Astrocyte of the hippocampus (primary cell): Measurements from ENCODE around the gene WFDC1.

ENCODE experiments used
- DNase-seq: peaks from one replicate; pipeline ENCODE4 v3.0.0; 2011; ENCODE audit warnings: low read depth, low spot score

The WFDC1 gene

DNA sequence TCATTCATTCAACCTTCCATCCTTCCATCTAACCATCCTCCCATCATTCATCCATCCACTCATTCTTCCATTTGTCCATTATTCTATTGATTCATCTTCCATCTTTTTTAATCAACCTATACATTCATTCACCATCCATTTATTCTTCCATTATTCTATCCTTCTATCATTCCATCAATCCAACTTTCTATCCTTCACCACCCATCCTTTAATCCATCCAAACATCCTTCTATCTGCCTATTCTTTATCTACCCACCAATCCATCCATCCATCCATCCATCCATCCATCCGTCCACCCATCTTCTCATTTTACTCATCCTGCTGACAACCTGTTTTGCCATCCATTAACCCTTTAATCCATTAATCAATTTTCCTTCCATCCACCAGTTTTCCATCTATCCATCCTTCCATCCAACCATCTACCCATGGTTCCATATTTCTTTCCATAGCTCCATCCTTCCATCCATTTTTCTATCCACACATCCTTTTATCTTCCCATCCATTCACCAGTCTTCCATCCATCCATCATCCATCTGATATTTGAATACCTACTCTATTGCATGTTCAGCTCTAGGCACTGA lies 21.8 kb upstream of the WFDC1 start:
- no peak for DNase-seq

DNA sequence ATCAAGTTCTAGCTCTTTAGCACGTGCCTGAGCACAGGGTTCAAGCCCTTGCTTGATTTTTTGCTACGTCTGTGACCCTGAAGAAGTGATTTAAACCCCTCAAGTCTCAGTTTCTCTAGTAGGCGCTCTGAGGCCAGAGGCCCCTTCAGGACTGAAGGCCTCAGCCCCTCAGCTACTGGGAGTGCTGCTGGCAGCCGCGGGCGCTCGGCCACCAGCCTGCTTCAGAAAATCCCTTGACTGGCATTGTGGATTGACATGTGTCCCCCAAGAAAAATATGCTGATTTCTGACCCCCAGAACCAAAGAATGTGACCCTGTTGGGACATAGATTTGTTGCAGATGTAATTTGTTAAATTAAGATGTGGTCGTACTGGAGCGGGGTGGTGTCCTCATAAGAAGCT lies 20.2 kb upstream of the WFDC1 start:
- DNase-seq = no peak

- no peak for DNase-seq
These were observed 19.0 kb upstream of the WFDC1 start for GRCh38 chr16:84275585-84276151.

DNA sequence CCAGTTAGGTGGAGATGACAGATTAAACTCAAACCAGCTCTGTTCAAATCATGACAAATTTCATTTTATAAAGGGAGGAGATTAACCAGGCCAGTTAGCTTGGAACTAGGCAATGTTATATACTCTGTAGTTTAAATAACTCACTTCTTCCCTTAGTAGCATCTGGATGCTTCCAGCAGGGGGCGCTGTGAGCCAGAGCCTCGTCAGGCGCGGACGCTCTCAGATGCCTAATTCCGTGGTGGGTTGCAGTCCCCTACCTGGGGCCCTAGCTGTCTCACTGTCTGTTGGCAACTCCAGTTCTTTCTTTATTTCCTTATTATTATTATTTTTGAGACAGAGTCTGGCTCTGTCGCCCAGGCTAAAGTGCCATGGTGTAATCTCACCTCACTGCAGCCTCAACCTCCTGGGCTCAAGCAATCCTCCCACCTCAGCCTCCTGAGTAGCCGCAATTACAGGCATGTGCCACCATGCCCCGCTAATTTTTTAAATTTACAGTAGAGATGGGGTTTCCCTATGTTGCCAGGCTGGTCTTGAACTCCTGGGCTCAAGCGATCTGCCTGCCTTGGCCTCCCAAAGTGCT lies 17.3 kb upstream of the WFDC1 start:
- peak; percentile 68 for DNase-seq

- no peak for DNase-seq
These were observed 16.3 kb upstream of the WFDC1 start for GRCh38 chr16:84278333-84278732.

DNA sequence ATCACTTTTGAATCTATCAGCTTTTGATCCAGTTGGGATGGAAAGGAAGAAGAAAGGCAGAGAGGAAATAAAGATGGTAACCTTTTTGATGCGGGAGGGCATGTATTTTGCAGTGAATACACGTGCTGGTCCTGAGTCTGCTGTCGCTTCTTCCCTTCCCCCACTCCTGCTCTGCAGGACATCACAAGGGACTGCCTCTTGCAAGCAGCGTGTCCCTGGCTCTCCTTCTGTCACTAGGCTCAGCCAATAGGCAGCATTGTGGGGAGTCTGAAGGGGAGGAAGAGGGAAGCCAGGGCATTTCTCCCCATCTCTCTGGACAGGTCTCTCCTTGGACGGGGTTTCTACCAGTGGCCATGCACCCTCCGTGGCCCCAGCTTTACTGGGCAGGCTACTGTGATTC lies 15.7 kb upstream of the WFDC1 start:
- DNase-seq = no peak

DNA sequence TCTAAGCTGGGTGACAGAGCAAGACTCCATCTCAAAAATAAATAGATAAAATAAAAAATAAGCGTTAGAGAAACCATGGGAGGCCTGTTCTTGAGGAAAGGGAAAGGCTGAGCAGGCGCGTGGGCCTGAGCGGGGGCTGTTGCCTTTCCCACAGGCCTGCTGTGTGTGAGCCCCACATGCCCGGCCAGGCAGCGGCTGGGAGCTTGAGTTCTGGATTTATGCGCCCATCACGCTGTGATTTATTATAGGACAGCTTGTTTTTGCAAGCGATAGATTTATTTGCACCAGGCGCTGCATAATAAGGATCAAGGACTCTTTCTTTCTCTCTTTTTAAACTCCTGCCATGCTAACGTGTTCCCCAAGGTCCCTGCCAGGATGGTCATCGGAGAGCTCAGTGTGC lies 14.8 kb upstream of the WFDC1 start:
- no peak for DNase-seq

DNA sequence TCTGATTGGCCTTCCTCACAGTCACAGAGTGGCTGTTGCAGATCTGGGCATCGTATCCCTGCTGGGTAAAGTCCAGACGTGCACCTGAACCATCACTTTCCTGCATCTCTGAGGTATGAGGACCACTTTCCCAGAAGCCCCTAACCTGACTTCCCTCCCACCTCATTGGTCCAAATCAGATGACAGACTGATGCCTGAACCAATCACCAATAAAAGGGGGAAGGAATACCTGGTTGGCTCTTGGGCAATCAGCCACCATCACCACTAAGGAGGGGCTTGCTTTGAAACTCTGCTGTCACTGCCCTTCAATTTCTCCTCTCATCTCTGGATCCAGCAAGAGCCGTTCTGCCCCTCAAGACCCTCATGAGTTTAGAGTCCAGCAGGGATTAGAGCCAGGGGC lies 13.6 kb upstream of the WFDC1 start:
- DNase-seq = peak; percentile 18

GRCh38 chr16:84282533-84282932 lies 12.1 kb upstream of the WFDC1 start:
- DNase-seq = no peak

DNA sequence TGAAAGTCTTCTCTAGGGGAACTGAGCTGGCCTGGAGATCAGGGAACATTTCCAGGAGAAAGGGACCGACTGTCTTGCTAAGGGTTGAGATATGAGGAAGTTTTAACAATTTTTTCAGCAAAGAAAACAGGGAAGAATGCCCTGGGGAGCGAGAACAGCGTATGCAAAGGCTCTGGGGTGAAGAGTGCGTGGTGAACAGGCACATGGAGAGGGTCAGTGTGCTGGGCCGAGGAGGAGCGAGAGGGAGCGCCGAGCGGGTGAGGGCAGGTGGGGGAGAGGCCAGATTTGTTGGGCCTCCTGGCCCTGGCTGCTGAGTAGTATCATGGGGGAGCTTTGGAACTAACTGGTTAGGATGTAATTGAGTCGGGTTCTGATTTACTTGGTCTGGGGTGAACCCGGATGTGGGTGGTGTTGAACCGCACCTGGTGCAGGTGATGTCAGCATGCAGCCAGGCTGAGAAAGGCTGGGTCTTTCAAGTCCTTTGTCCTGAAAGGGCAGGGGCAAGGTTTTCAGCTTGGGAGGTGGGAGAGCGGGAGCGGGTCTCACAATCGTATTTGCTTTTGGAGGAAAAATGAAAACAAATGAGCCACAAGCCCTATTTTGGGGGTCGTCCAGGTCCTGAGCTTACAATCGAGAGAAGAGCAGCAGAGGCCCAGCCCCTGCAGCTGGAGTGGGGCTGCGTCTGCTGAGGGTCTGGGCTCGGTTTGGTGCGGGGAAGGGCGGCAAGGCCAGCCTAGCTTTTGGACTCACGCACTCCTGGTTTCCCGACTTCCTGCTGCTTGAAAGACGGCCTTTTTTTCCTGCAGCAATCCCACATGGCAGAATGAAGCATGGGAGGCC lies 11.1 kb upstream of the WFDC1 start:
- DNase-seq = no peak

- DNase-seq = no peak
These were observed 10.4 kb upstream of the WFDC1 start for GRCh38 chr16:84284154-84284722.

GRCh38 chr16:84286578-84287240 lies 8.0 kb upstream of the WFDC1 start:
- DNase-seq = no peak

DNA sequence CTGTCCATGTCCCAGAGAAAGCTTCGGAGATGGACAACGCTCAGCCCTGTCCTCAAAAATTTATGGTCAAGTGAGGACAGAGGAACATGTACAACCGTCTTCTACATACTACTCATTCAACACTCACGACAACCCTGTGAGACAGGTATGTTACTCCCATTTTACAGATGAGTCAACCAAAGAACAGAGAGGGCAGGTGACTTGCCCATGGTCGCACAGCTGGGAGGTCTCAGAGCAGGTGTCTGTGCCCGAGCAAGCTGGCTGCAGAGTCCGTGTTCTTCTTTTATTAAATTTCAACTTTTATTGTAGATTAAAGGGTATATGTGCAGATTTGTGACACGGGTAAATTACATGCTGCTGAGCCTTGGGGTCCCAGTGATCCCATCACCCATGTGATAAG lies 5.8 kb upstream of the WFDC1 start:
- DNase-seq = no peak

DNA sequence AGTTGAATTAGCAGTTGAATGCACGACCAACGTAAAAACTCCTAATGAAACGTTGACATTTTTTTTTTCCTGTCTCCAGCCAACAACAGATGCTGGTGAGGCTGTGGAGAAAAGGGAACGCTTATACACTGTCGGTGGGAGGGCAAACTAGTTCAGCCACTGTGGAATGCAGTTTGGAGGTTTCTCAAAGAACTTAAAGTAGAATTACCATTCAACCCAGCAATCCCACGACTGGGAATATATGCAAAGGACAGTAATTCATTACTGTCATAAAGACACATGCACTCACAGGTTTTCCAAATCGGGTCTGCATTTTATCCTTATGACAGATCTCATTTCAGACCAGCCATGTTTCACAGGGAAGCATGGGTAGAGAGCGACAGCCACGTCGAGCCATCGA lies 3.5 kb upstream of the WFDC1 start:
- DNase-seq = no peak

DNA sequence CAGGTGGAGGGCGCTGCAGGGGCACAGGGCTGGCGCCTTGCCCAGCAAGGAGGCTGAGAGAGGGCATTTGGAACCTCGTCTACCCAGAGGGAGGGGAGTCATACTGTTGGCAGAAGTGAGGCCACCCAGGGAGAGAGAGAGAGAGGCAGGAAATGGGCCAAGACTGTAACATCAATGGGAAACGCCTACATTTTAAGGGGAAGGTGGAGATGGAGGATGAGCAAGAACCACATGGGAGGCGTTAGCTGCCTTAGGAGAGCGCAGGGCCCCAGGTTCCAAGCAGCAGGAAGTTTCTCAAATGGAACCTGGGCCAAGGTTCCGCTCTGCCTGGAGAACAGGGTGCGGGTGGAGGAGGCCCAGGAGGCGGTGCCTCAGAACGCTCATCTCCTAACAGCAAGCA lies 2.7 kb upstream of the WFDC1 start:
- DNase-seq = no peak

- no peak for DNase-seq
These were observed 1.3 kb upstream of the WFDC1 start for GRCh38 chr16:84293406-84293805.

DNA sequence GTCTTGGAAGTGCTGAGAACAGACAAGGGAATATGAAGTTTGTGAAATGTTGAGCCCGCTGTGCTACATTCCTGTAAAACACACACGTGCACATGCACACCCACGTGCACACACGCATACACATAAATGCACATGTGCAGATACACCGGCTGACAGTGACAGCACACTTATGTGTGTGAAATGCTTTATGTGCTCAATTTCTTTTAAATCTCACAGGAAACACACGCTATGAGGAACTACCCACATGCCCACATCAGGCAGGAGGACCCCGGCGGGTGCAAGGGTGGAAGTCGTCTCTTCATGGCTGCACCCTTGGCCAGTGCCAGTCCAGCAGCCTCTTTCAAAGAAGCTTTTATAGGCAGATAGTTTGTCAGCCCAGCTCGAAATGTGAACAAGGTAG lies 561 bp upstream of the WFDC1 start:
- DNase-seq = no peak

GRCh38 chr16:84295203-84295860 lies 654 bp downstream of the WFDC1 start:
- no peak for DNase-seq

DNA sequence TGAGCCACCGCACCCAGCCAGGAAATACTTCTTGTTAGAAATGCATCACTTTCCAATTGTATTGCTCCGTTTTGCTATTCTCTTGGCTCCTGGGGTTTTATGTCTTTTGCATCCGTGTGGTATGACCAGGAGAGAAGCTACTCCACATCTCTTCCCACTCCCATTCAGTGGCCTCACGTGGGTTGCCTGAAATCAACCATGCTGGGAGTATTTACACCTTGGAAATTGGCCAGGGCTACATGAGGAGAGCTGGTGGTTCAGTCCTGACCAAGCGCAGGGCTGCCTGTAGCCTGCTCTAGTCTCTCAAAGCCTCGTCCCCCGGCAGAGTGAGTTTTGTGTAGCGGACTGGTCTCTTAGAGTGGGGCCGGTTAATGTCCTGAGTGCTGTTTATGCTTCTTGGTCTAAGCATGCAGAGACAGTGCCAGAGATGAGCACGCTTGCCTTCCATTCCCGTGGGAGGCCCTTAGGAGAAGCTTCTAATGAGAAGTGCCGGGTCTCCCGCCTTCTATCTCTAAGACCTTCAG lies 3.8 kb downstream of the WFDC1 start:
- DNase-seq = no peak

DNA sequence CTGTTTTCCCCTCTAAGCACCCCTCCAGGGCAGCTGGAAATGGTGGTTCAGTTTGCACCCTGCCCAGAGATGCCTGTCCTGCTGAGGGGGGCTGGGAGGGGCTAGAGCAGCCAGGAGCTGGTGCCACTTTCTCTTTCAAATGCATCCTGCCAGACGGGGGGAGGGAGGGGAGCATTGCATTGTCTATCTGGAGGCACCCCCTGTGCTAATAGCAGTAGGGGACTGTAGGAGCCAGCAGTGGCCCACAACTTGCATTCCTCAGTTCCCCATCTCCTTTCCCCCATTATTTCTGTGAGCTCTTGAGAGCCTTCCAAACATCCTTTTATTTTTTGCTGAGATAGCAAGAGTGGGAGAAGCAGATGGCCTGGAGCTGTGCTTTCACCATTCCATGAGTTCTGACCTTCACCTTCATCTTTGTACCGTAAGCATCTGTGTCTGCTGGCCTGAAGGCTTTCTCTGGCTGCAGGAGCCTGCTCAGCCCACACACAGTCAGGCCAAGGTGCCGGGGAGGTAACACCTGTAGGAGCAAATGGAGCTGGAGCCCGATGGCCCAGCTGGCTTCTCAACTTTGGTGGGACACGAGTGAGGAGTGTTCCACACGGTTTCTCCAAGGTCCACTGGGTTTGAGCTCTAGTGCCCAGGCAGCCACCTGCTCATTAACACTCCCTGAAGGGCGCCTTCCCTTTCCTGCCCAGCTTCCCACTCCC lies 5.2 kb downstream of the WFDC1 start:
- no peak for DNase-seq
